GM19328 (cell line): ENCODE results near the gene HOXB3.

Experiments used
- ATAC-seq: cut with Tn5 transposase; IDR thresholded peaks from one replicate; pipeline ENCODE4 v1.9.1; 2021; ENCODE audit warnings: mild to moderate bottlenecking, moderate library complexity; ENCODE audit not compliant: unreplicated experiment

HOXB3 gene

DNA sequence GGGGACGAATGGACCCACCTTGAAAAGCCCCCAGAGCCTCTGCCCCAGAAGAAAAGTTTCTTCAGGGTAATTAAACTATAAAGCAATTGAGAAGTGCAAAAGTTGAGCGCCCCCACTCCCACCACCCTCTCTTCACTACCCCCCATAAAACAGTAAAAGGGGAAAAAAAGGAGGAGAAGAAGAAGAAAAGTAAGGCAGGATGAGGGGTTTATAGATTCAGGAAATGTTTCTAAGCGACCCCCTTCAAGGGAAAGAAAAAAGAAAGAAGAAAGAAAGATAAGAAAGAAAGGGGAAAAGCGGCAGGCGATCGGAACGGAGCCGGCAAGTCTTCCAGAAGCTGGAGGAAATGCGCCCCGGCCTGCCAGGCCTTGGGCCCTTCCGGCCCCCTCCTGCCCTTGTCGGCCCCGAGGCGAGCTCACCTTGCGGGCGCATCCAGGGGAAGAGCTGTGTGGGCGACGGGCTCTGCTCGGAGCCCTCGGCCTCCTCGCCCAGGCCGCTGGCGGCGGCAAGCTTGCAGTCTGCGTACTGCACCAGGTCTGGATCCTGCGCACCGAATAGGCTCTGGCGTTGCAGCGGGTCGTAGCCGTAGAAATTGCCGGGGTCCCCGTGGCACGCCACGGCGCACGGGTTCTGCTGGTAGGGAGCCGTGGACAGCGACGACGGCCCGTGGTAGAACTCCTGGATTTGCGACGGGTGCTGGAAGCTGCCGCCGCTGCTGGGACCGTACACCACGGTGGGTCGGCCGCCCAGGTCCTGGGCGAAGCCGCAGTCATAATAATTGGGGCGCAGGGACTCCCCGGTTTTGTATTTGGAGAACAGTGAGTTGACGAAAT, 24.0 kb upstream of the HOXB3 start:
- no peak for ATAC-seq

DNA sequence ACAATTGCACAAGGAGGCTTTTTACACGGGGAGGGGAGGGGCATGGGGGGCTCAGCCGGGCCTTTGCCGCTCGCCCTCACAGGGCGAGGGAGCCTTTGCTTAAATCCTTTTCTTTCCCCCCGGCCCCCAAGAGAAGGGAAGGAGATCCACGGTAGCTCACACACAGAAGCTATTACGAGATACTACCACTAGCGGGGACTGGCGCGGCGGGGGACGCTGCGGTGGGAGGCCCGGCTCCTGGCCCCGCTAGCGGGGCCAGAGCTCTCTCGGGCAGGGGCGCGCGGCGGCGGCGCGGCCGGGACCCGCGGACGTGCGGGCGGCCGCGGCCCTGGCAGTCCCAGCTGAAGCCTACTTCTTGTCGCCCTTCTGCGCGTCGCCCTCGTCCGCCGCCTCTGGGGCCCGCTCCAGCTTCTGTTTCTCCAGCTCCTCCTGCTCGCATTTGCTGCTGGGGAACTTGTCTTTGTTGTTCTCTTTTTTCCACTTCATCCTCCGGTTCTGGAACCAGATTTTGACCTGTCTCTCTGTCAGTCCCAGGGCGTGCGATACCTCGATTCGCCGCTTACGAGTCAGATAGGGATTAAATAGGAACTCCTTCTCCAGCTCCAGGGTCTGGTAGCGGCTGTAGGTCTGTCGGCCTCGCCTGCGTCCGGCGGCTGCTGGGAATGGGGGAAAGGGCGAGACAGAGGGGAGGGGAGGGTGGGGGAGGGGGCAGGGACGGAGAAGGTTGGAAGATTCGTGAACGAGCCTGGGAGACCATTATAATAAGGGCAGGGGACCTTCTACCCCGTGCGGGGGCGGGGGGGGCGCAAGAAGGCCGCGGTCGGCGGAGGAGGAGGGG, 23.0 kb upstream of the HOXB3 start:
- no peak for ATAC-seq

DNA sequence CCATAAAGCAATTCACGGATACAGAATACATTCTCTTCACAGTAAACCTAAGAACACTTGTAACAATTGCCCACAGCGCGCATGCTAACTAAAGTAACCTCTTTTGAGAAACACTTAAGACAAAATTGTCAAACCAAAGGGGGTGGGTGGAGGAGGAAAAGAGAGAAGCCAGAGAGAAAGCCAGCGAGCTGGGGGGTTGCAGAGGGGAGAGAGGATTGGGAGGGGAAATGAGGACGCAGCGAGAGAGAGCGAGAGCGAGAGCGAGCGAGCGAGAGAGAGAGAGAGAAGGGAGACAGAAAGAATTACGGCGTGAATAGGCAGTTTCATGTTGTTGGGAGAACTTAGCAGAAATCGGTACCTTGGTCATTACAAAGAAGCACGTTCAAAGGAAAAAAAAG, 22.4 kb upstream of the HOXB3 start:
- no peak for ATAC-seq

DNA sequence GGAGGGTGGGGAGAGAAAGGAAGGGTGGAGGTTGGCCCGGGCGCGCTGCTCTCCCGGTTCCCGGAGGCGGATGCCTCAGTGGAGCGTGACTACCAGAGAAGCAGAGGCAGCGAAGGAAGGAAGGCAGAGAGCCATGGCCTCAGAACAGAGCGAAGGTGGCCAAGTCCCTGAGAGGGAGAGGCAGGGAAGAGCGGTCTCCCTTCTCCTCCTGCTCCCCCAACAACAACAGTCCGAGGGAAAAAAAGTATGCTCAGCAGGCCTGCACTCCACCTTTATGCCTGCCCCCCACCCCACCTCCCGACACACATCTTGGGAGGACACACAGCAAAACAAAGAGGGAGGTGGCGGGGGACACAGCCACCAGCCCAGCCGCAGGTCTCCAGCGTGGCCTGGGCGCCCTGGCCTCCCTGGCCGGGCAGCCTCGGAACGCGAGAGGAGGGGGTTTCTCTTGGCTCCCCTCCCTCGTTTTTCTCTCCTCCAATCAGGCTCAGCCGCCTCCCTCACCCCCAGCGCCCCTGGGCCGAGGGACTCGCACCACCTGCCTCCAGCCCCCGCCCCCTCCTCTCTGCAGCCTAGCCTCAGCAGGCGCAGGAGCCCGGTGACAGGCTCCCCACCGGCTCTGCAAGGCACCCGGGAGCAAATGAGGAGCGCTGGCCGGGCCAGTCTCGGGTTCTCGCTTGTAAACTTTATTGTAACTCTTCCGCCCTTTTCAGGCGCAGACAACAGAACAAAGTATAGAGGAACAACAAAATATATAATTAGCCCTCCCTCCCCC, 21.8 kb upstream of the HOXB3 start:
- no peak for ATAC-seq

DNA sequence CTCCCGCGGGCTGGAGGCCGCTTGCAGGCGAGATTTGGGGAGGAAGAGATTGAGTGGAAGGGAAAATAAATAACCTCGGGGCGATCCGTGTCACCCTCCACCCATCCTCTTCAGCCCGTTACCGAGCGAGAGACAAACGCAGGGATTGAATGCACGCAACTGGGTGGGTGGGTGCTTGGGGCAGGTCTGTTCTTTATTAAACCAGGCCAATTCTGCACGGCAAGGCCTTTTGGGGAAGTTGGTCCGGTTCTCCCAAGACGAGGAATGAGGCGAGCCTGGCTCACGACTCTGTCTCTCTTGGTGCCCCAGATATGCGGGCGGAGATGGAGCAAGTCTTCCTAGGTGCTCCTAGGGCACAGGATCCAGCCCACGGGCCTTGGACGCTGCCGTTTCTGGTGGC, 21.2 kb upstream of the HOXB3 start:
- no peak for ATAC-seq

DNA sequence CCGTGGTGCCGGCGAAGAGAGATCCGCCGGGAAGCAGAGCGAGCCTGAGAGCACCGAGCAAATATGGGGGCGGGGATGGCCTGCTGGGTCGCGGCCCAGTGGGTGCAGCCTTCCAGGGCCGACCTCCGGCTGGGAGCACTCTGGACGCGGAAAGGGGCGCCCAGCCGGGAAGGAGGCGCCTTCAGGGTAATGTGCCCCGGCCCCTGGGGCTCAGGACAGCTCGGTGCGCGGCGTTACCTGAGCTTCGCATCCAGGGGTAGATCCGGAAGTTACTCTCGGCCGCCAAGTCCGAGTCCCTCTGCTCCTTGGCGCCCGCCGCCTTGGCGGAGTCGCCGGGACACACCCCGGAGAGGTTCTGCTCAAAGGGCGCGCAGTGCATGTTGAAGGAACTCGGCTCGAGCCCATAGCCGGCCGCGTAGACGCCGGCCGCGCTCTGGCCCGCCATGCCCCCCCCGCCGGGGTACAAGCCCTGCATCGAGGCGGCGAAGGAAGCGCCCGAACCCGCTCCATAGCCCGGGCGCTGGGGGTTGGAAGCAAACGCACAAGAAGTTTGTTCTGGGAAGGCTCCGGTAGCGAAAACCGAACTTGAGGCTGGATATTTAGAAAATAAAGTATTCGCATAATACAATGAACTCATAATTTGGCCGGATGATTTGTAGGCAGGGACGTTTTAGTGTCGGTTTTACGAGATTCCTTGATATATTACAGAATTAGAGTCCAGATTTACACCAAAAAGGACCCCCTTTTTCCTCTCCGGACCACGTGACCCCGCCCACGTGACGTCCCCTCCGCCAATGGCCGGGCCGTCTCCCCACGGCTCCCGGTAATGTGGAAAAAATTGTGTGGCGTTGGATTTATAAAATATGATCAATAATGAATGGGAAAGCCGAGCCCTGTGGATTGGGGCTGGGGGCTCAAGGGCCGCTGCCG, 20.5 kb upstream of the HOXB3 start, which contains the start of gene HOXB7:
Gene HOXB7, minus strand, starts transcription at position 736 of the 930 bp plus-strand sequence. Its CDS starts 99 bp downstream, at position 637.
- ATAC-seq: no peak

DNA sequence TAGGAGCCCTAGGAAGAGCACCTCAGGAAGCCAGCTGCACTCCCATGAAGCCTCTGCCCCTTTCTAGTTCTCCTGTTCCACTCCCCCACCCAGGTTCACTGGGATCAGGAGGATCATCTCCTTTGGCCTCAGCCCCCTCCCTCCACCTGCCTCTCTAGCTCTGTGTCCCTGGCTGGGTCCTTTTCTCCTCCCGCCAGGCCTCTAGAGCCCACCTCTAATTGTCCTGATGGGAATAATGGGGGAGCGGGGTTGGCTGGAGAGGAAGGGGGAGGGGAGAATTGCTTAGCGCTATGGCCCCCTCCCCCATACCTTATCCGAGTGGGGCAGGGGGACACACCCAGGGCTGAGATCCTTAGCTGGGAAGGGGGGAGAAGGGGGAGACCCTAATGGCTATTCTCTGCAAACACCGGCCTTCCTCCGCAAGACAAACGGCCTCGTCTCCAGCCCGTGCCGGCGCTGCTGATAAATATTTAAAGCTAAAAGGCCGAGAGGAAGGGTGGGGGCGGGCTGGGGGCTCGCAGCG, 19.8 kb upstream of the HOXB3 start:
- ATAC-seq: no peak

DNA sequence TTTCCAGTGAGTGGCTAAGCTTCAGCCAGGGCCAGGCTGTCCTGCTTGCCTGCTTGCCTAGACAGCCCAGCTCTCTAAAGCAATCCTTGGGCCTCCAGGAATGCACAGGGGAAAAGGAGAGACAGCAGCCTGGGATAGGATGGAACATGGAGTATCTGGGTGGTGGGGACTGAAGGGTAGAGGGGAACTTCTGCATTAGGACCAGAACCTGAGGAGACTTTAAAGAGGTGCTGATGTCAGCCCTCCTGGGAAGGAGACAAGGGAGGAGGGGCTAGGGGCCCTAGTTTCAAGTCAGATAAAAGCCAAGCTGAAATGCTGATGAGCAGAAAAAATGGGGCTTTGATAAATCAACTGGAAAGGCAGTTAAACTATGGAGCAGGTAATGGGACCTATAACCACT, 19.0 kb upstream of the HOXB3 start:
- no peak for ATAC-seq

DNA sequence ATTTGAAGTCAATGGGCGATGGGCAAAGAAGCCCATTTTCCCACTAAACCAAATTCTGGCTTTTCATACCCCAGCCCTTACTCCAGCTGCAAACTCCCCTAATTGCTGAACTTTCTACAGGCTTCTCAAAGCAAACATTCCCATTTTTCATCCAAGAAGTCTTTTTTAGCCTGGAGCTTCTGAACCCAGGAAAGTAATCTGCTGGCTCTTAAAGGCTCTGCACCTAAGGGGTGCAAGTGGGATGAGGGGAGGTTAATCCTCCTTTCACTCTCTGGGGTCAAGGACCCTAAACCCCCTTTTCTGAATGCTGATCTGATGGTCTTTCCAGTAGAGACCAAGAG, 18.4 kb upstream of the HOXB3 start:
- no peak for ATAC-seq

DNA sequence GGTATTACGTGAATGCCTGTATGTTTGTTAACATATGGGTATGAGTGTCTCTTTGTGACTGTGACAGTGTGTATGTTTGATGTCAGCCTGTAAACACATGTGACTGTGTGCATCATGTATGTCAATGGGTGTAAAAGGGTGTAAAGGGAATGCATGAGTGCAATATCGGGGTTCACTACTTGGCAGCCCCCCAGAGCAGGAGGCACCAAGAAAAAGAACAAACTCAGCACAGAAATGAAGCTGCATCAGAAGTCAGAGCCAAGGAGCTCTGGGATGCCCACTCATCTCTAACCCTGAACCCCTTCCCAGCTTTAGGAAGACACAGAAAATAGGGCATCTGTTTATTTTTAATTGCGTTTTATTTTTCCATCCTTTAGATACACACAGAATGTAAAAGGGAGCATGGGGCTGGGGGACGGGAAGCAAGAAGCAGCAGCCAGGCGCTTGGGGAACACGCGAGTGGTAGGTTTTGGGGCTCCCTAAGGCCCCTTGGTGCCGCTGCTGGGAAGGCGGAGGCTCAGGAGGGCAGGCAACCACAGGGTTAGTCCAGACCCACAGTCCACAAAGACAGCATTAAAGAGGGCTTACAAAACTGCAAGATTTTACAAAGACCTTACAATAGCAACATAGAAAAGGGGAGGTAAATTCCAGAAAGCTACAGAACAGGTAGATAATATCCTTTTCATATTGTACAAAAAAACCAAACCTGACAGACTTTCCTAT, 17.0 kb upstream of the HOXB3 start:
- no peak for ATAC-seq

DNA sequence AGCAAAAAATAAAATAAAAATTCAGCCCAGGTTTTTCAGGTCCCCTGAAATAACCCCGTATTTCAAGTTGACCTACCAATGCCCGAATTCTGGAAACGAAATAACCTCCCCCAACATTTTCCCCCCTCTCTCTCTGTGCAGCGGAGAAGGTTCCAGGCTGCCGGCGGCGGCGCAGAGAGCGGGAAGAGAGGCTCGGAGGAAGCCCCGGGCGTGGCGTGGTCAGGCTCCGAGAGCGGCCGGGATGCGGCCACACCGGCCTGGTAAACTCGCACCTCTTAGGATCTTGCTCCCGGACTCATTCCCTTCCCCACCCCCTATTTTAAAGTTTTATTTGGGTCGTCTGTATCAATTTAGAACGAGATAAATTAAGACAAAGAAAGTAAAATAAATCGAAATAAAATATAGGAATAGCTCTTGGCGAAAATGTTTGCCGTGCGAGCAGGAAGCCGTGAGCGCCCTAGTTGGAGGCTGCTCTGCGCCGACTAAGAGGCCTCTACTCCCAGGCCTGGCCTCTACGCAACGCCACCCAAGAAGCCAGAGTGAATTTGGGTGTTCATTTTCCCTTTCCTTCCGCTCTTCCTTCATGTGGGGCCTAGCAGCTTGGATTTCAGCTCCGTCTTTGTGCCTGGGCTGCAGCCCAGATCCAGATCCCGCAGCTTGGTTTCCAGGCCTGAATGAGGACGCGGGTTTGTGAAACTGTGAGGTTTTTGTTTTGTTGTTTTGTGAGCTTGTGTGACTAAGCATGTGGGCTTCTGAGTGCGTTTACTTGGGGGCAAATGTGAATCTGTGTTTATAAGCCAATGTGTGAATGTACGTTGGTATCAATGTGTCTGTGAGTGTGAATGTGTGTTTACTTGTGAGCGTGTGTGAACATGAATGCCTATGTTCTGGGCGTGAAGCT, 16.2 kb upstream of the HOXB3 start:
- ATAC-seq: no peak

DNA sequence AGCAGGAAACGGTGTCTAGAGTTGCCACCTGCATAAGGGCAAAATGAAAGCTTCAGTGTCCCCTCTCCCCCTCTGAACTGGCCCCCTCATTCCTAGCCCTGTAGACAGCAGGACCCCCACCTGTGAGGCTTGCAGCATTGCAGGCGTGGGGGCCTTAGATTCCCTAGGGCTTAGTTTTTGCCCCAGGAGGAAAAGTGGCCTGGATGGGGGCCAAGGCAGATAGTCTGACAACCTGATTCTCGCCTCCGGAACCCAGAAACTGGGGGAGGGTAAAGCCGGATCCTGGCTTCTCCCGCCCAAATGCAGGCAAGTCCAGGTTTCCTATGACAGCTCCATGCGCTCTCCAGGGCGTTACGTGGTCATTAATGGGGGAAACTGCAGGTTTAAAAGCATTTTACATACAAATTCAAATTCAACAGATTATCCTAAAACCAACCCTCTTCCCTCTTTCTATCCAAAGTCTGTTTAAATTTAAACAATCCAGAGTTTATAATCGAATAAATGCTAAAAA, 15.4 kb upstream of the HOXB3 start:
- ATAC-seq: no peak

DNA sequence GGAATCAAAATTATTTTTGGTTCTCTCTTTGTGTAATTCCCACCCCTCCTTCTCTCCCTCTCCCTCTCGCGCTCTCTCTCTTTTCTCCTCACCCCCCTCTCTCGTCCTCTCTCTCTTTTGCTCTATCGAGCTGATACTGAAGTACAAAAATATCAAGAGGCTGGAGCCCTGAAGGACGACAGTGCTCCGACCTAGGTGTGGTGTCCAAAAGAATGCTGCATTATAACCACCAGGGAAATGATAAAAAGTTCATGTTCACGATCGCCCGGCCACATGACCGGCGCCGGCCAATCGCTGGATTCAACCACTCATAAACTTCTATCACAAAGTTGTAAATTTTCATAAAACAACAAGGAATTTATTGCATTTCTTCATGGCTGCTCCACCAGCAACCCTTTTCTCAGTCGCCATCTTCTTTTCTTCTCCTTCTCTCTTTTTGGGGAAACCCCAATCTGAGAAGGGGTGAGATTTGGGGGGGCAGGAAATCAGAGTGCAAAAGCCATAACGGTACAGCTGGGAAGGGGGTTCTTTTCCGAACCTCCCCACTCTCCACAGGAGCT, 14.8 kb upstream of the HOXB3 start, which contains the start of gene HOXB6:
Gene HOXB6, minus strand, starts transcription at position 217 of the 560 bp plus-strand sequence. CDS start 6,836 bp downstream, outside the sequence.
- no peak for ATAC-seq

DNA sequence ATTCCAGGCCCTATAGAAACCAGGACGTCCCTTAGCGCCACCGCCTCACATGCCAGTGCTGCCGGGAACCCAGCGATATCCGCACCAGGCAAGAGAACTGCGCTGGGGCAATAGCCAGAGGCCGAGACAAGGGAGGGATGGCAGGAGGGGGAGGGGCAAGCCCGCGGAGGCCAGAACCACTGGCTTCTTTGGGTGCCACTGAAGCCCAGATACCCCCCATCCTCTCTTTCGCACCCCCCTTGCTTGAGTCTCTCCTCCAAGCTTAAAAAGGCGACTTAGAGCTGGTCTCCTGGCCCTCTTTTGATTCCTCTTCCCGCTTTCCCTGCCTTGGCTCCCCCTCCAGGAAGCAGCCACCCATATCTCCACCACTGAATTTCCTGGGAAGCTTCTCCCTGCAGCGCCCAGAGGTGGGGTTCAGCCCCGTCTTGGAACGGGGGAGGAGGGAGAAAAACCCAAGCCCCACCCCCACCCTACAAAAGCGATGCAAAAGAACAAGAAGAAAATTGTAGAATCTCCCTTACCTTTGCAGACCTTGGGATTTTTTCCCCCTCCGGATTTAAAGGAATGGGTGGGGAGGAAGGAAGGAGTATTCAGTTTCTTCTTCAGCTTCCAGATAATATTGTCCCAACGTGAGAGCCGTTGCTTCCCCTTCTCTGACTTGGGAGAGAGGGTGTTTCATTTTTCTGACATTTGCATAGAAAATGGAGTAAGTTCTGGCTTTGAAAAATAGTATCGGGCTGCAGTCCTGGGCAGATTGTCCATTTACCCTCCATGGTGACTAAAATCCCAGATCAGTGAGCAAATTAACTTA, 14.1 kb upstream of the HOXB3 start:
- ATAC-seq: no peak

DNA sequence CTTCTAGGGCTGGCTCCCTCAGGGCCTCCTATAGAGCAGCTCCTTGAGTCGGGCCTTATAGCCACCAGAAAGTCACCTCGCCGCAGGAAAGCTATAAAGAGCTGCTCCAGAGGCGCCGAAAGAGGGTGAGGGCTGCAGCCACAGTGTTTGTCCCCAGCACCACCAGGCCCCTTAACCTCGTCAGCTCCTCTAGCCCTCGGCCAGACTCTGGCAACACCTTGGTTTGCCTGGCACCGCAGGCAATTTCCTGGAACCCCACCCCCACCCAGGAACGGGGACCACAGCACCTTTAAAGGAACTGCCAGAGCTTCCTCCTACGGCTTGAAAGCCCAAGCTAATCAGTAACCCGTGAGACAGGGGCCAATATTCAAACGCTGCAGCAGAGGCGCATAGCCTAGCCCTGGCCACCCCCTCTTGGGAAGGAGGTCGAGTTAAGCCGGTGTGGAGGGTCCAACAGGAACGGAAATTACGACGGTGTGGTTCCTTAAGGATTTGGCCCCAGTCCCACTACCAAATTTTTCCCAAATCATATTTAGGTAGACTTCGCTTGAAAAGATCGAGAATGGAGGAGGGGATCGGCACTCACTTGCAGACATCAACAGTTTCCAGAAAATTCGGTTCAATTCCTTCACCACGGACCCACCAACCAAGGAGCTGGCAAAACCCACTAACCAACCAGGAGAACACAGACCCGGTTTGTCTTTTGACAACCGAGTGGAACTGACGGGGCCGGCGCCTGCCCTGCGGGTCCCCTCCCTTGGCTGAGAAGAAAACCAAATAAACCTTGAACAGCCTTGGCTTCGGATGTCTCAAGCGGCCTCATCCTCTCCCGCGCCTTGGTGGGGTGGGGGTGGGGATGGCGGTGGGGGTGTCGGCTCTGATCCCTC, 11.7 kb upstream of the HOXB3 start:
- ATAC-seq: no peak

DNA sequence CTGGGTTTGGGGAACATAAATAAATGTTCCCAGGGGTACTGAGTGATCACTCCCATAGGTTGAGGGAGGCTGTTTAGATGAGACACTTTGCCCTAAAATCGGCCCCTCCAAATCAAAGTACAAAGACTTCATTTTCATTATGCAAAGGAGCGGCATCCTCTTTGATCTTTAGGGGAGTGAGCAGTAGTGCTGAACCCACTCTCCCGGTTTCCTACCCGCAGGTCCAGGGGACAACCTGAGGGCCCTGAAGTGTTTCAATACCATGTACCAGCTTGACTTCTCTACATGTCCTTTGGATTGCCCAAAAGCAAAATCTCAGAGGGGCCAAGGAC, 11.1 kb upstream of the HOXB3 start:
- no peak for ATAC-seq
